GM12891 (cell line): ENCODE results near the gene PCNA.

Experiments used
- DNase-seq: peaks from one replicate; pipeline ENCODE4 v3.0.0; 2011; ENCODE audit warnings: low spot score; ENCODE audit not compliant: insufficient read length
- FAIRE-seq: peaks from 2 replicates; lab custom pipeline; 2011; peaks lifted over from hg19 to GRCh38; lab: Jason Lieb, UNC
- PAX5 ChIP-seq: IDR thresholded peaks from 2 replicates; pipeline ENCODE4 v1.6.1; 2011; ENCODE audit warnings: low read length, moderate library complexity, mild to moderate bottlenecking; ENCODE audit not compliant: insufficient read depth, severe bottlenecking
- POLR2A ChIP-seq: IDR thresholded peaks from 2 replicates; pipeline ENCODE4 v1.6.1; 2011; ENCODE audit warnings: low read depth, low read length, control low read depth
- POLR2AphosphoS5 ChIP-seq: IDR thresholded peaks from 2 replicates; pipeline ENCODE4 v1.6.1; 2011; ENCODE audit warnings: low read depth, low read length, control low read depth
- POU2F2 ChIP-seq: IDR thresholded peaks from 2 replicates; pipeline ENCODE4 v1.6.1; 2011; ENCODE audit warnings: low read depth, mild to moderate bottlenecking, control low read depth, low read length, moderate library complexity
- SPI1 ChIP-seq: IDR thresholded peaks from 2 replicates; pipeline ENCODE4 v1.6.1; 2011; ENCODE audit warnings: low read depth, low read length, control low read depth
- TAF1 ChIP-seq: IDR thresholded peaks from 2 replicates; pipeline ENCODE4 v1.6.1; 2011; ENCODE audit warnings: low read depth, low read length, control low read depth

Gene PCNA

DNA sequence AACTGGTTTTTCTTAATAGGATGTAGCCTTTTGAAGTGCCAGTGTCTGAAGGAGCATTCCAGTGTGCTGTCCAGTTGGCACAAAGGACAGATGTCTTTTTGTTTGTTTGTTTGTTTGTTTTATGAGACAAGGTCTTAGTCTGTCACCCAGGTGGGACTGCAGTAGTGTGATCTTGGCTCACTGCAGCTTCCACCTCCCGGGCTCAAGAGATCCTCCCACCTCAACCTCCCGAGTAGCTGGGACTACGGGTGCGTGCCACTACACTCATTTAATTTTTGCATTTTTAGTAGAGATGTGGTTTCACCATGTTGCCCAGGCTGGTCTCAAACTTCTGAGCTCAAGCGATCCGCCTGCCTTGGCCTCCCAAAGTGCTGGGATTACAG lies 34.8 kb upstream of the PCNA start:
- DNase-seq: no peak
- no peak for FAIRE-seq
- no peak for TF ChIP-seq POLR2A
- no peak for TF ChIP-seq SPI1
- TF ChIP-seq POLR2AphosphoS5: no peak
- no peak for TF ChIP-seq TAF1
- no peak for TF ChIP-seq PAX5
- TF ChIP-seq POU2F2: no peak

DNA sequence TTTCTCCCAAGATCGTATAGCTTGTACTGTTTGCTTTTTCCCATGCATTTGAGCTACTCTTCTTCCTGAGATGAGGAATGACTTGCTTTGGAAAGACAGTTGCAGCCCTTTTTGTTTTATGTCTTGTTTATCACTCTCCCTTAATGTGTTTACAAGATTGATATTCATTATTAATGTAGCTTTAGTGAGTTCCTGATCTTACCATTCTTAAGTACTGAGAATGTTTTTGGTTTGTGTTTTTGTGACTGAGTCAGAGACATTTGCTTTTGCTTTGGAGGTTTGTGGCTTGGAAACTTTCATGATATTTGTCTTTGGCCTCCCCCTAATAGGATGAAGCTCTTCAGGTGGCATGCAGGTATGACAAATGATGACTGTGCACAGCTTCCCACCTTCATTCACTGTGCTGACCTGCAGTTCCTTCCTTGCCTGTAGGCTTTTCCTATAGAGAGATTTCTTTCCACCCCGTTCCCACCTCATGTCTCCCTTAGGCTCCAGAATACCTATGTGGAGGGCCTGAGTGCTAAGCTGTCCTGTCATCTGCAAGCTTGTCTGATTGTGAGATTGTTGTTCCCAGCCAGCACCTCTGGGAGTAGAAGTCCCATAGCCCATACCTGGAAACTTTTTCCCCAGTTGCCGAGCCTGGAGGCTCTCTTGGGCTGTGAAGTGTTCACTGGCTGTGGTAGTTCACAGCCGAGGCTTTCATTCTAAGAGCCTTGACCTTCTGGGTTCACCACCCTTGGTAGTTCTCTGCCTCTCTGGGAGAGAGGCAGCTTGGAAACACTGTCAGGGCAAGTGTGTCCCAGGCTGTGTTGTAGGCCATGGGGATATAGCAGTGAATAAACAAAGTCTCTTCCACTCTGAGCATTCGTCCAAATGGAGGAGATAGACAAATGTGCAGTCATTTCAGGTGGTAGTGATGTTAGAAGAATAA lies 34.1 kb upstream of the PCNA start:
- TF ChIP-seq POLR2A (no peak), POU2F2 (no peak), POLR2AphosphoS5 (no peak), SPI1 (no peak), TAF1 (no peak), PAX5 (no peak)
- FAIRE-seq (no peak), DNase-seq (no peak)

DNA sequence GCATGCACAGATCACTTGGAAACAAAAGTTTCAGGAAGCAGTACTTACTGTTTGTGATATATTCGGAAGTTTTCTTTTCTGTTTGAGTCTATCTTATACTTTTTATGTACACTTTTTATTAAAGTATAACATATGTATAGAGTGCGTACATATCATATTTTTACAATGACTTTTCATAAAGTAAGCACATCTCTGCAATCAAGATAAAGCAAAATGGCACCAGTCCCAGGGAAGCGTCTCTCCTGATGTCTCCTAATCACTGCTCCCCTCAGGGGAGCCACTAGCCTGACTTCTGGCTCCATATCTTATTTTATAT lies 33.4 kb upstream of the PCNA start:
- TF ChIP-seq TAF1: no peak
- no peak for TF ChIP-seq POU2F2
- no peak for TF ChIP-seq POLR2AphosphoS5
- DNase-seq: no peak
- no peak for FAIRE-seq

DNA sequence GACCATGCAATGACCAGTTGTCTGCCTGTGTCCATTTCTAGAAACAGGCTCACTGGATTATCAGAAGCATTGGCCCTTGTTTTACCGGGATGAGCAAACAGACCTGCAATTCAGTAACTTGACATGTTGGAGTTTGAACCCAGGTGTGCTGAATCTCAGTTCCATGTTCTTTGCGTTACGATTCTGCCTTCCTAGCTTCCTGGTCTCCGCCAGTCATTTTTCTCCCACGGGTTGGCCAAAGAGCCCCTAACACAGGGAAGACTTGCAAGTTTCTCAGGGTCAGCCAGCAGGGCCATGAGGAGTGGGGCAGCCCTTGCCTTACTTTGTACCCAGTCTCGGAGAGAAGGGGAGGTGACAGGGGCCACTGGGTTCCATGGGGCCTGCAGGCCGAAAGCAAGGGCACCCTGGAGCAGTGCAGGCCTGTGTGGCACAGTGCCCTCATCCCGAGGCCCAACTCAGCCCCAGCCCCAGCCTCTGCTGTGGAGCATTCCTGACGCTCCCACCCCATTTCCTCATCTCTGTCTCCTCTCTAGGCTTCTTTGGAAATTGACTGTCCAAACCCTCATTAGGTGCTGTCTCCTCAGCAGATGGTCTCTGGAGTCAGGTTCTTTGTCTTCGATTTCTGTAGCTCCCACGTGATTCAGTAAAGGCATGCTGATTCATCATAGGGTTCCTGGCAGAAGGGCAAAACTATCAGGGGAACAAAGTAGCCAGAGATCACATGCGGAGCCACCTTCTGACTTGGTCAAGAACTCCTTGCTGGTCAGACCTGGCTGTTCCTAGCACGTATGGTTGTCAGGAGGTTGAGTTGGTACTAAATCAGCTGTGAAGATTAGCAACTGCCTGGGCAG lies 30.7 kb upstream of the PCNA start:
- TF ChIP-seq PAX5: no peak
- no peak for TF ChIP-seq POU2F2
- TF ChIP-seq TAF1: no peak
- TF ChIP-seq POLR2AphosphoS5: no peak
- TF ChIP-seq SPI1: no peak
- TF ChIP-seq POLR2A: no peak
- DNase-seq (no peak), FAIRE-seq (peak; percentile 9)

DNA sequence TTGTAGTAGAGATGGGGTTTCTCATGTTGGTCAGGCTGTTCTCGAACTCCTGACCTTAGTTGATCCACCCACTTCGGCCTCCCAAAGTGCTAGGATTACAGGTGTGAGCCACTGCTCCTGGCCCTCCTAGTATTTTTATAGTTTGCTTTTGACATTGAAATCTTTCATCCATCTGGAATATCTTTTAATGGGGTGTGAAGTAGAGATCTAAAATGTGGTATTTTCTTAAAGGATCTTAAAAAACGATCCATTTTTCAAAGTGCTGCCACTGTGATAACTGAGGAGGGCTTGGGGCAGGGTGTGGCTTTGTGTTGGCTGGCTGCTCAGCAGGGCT lies 30.1 kb upstream of the PCNA start:
- TF ChIP-seq POLR2A (no peak), POLR2AphosphoS5 (no peak), POU2F2 (no peak), TAF1 (no peak), PAX5 (no peak), SPI1 (no peak)
- FAIRE-seq: no peak
- no peak for DNase-seq

DNA sequence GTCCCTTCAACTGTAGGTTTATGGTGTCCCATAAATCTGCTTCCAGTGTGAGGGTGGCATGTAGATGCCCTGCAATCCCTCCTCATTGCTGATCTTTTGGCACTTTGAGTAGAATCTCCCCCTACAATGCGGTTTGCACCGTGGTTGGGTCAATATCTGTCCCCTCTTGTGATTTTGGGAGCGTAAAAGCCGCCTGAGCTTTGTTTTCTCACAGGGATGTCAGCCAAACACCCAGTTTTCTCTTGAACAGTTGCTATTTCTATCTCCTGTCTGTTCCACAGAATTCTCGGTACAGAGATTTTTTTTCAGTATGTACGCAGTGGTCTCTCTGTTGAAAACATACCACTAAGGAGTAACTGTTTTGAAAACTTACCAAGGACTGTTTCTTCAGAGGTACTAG lies 28.8 kb upstream of the PCNA start:
- no peak for TF ChIP-seq POU2F2
- no peak for TF ChIP-seq POLR2A
- no peak for TF ChIP-seq TAF1
- no peak for TF ChIP-seq SPI1
- no peak for TF ChIP-seq POLR2AphosphoS5
- no peak for TF ChIP-seq PAX5
- DNase-seq: no peak
- FAIRE-seq: no peak

DNA sequence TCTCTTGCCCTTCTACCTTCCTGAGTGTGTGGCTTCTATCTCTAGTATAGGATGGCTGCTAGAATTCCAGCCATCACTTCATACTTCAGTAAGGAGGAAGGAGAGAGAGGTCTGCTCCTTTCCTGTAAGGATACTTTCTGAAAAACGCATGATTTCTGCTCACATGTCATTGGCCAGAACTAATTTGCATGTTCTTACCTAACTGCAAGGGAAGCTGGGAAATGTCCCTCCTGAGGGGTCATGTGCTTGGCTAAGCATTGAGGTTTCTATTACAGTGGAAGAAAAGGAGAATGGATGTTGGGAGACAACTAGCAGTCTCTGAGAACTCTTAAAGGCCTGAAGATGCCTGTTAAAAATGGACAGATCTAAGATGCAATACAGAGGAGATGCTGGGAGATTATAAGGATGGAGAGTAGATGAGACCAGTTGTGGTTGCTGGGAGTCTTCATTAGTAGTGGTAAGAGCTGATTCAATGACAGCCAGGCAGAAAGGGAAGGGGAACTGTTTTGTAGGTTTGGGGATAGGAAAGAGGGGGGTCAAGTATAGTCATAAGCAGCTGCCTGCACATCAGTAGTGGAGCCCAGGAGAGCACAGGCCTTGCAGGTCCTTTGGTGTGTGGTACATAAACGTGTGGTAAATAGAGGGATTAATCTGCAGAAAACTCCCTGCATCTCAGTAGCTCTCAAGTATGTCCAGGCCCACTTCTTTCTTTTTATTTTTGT lies 27.3 kb upstream of the PCNA start:
- TF ChIP-seq POU2F2 (no peak), POLR2A (no peak), SPI1 (no peak; the same call in 1 of the 2 replicates), POLR2AphosphoS5 (no peak), TAF1 (no peak)
- DNase-seq (no peak), FAIRE-seq (peak; percentile 68)

DNA sequence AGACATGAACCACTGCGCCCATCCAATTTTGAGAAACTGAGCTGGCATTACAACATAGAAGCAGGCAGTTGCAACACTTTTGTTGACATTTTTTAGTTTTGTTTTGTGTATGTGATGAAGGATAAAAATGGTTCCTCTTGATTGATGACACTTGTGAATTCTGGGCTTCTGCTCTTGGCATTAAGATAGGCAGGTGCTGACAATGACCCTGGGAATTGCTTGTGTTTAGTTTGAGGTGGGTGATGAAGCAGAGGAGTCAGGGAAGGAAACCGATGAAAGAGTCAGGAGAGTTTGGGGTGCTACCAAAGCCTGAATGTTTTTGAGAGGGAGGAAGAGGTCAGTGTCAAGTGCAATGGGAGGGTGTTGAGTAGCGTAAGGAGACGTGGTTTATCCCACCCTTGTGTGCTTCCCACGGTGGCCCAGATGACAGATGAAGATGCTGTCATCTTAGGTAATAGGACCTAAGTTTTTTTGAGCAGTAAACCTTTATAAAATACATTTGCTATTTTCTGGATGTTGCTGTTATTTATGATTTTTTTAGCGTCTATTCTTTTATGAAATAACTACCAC lies 26.4 kb upstream of the PCNA start:
- DNase-seq (no peak), FAIRE-seq (peak; percentile 26)
- no peak for TF ChIP-seq POLR2A
- TF ChIP-seq PAX5: no peak
- no peak for TF ChIP-seq TAF1
- no peak for TF ChIP-seq POLR2AphosphoS5
- TF ChIP-seq POU2F2: no peak

DNA sequence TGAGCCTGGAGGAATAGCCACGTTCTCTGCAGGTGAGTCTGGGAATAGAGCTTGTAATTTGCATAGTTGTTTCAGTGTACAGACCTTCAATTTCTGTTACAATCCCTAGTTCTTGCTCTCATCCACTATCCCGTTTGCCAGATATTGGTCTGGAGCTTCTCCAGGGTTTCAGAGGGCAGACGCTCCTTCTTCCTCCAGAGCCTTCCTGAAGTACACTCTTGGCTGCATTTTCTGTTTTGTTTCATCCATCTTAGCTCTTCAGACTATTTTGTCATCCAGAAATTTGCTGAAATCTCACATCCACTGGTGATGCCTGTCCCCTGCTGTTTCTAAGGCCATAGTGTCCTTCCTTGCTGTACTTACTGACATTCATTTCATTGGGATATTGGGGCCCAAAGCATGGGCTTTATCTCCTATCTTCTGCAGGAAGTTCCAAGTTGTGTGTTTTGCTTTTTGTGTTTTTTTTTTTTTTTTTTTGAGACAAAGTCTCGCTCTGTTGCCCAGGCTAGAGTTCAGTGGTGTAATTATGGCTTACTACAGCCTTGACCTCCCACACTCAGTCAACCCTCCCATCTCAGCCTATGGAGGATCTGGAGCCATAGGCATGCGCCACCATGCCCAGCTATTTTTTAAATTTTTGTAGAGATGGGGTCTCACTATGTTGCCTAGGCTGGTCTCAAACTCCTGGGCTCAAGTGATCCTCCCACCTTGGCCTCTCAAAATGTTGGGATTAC lies 25.8 kb upstream of the PCNA start:
- peak; percentile 52 for FAIRE-seq
- TF ChIP-seq SPI1: no peak
- TF ChIP-seq TAF1: no peak
- TF ChIP-seq POU2F2: no peak
- no peak for DNase-seq
